Adrenal gland (tissue), 5 donors: ENCODE results near the gene TULP3.

Source experiments
- POLR2A ChIP-seq, 2 donors: fragments of 450-650 bp; IDR thresholded peaks; one replicate each; pipeline ENCODE4 v1.6.1; 2017; ENCODE audit warnings: antibody characterized with exemption in 2 of 2, mild to moderate bottlenecking in 2 of 2, moderate library complexity in 1 of 2
- TF ChIP-seq, protein P1 (sequence below), 6 experiments: fragments of 450-650 bp in 4 of 6; fragments of 200-600 bp in 2 of 6; sonication (generic) in 1 of 6; IDR thresholded peaks; 1 replicate in 5 of 6; 2 replicates in 1 of 6; pipeline versions ENCODE4 v1.5.1 to v1.8.0; 2016 to 2021; ENCODE audit warnings: antibody characterized with exemption in 6 of 6, mild to moderate bottlenecking in 2 of 6, moderate library complexity in 1 of 6
- donor health status: DM: no; HTN: no; CAD: no.

DNA sequence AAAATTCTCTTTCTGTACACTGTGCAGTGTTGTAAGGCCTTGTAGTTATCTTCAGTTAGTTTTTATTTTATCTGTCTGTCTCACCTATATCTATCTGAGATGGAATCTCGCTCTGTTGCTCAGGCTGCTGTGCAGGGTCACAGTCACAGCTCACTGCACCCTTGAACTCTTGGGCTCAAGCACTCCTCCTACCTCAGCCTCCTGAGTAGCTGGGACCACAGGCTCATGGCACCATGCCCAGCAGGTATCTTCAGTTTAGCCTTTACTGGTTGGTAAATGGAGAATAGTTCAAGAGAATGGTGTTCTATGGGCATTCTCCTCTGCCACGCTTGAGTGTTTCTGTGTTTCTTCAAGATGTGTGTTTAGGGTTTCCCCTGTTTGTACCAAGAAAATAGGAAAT is 13.6 kb downstream of the TULP3 start:
- TF ChIP-seq, protein P1, sequence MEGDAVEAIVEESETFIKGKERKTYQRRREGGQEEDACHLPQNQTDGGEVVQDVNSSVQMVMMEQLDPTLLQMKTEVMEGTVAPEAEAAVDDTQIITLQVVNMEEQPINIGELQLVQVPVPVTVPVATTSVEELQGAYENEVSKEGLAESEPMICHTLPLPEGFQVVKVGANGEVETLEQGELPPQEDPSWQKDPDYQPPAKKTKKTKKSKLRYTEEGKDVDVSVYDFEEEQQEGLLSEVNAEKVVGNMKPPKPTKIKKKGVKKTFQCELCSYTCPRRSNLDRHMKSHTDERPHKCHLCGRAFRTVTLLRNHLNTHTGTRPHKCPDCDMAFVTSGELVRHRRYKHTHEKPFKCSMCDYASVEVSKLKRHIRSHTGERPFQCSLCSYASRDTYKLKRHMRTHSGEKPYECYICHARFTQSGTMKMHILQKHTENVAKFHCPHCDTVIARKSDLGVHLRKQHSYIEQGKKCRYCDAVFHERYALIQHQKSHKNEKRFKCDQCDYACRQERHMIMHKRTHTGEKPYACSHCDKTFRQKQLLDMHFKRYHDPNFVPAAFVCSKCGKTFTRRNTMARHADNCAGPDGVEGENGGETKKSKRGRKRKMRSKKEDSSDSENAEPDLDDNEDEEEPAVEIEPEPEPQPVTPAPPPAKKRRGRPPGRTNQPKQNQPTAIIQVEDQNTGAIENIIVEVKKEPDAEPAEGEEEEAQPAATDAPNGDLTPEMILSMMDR (IDR thresholded peaks at IDR 0.05): no peak
- TF ChIP-seq POLR2A (IDR thresholded peaks at IDR 0.05): no peak
